Measurements from ENCODE around the gene SEMA6B. TPM values are rescaled to one million over a fixed set of nuclear protein-coding genes. Genes with fewer than 3 reads are reported as not detected.

SEMA6B gene
- total and polyA plus RNA-seq, 8 donors, result 1.2 to 6.7 (median 2.0) TPM; not detected in 1

DNA sequence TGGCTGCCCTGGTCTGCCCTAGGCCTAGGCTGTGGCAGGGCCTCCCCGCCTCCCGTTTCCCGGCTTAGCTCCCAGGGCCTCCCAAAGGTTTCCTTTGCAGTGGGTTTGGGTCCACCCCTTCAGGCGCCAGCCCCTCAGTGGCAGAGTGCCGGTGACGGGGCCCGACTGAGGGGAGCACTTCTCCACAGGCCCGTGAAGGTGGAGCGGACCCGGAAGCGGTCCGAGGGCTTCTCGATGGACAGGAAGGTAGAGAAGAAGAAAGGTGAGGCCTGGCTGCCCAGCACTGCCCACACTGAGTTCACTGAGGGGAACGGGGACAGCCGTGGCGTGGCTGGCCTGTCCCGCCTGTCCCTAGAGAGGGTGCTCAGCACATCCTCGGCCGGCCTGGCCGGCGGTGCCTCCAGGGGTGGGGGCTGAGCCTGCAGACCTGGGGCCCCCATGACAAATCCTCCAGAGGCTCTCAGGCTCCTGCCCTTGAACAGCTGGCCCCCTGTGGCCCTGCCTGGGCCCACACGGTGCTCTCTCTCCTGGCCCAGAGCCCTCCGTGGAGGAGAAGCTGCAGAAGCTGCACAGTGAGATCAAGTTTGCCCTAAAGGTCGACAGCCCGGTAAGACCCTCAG, 61.6 kb downstream of the SEMA6B start:
- DNase-seq, result no peak
- H3K27me3 ChIP-seq, result no peaks in the 10 kb centered on the region
- H3K9me3 ChIP-seq, result no peaks in the 10 kb centered on the region
- no peaks in the 10 kb centered on the region for H3K4me1 ChIP-seq
- 90 to 96% (median 93%) methylated on average over 18 to 25 of the region's 25 CpGs for WGBS, 5 donors
- no peak overlapping the region for H3K4me3 ChIP-seq
- H3K36me3 ChIP-seq, result peaks cover 63 to 99% (median 99%) of the 10 kb centered on the region in 4 donors
- intact Hi-C loops (cut with DNase I; ENCODE audit: low total_unique reads), result no loop called here
- no peak for TF ChIP-seq EP300 (IDR thresholded peaks at IDR 0.05)
- TF ChIP-seq POLR2A (IDR thresholded peaks at IDR 0.05), result no peak
- TF ChIP-seq, protein P1, sequence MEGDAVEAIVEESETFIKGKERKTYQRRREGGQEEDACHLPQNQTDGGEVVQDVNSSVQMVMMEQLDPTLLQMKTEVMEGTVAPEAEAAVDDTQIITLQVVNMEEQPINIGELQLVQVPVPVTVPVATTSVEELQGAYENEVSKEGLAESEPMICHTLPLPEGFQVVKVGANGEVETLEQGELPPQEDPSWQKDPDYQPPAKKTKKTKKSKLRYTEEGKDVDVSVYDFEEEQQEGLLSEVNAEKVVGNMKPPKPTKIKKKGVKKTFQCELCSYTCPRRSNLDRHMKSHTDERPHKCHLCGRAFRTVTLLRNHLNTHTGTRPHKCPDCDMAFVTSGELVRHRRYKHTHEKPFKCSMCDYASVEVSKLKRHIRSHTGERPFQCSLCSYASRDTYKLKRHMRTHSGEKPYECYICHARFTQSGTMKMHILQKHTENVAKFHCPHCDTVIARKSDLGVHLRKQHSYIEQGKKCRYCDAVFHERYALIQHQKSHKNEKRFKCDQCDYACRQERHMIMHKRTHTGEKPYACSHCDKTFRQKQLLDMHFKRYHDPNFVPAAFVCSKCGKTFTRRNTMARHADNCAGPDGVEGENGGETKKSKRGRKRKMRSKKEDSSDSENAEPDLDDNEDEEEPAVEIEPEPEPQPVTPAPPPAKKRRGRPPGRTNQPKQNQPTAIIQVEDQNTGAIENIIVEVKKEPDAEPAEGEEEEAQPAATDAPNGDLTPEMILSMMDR (IDR thresholded peaks at IDR 0.05), result no peak
- no peak for TF ChIP-seq POLR2AphosphoS5 (IDR thresholded peaks at IDR 0.05)
- no peak overlapping the region for H3K27ac ChIP-seq

DNA sequence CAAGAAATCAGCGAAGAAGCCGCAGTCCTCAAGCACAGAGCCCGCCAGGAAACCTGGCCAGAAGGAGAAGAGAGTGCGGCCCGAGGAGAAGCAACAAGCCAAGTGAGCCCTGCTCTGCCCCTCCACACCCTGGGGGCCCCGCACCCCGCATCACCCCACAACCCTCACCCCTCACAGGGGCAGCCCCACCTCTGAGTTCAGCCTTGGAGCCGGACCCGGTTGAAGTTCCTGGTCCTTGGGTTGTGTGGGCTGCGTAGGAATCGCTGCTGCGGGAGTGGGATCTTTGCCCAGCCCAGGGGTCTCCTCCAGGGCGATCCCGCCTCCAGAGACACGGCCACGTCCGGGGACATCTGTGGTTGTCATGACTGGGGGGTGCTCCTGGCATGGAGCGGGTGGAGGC, 63.2 kb downstream of the SEMA6B start:
- Histone ChIP-seq H3K4me1 (no peaks in the 10 kb centered on the region), H3K9me3 (no peaks in the 10 kb centered on the region), H3K27ac (no peak overlapping the region), H3K27me3 (no peaks in the 10 kb centered on the region), H3K36me3 (peaks cover 65 to 94% (median 93%) of the 10 kb centered on the region in 4 donors), H3K4me3 (no peak overlapping the region)
- intact Hi-C loops (cut with DNase I; ENCODE audit: low total_unique reads), result no loop called here
- 88 to 96% (median 90%) methylated on average over 13 to 18 of the region's 18 CpGs for WGBS, 5 donors
- TF ChIP-seq, protein P1 (IDR thresholded peaks at IDR 0.05), result no peak
- TF ChIP-seq EP300 (IDR thresholded peaks at IDR 0.05) (no peak), POLR2AphosphoS5 (IDR thresholded peaks at IDR 0.05) (no peak), POLR2A (IDR thresholded peaks at IDR 0.05) (no peak)
- no peak for DNase-seq

DNA sequence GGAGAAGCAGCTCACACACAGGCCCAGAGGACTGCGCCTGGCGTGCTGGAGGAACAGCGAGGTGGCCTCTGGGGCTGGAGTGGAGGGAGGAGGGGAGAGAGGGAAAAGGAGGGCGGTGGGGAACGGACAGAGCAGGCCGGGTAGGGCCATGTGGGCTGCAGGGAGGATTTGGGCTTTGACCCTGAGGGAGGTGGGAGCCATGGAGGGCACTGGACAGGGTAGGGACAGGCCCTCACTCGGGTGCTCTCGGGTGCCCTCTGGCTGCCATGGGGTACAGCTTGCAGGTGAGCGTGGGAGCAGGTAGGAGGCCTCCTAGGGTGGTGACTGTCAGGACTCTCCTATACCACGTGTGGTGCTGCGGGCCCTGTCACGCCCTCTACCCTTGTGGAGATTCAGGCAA, 64.0 kb downstream of the SEMA6B start:
- Histone ChIP-seq H3K27ac (no peak overlapping the region), H3K27me3 (no peaks in the 10 kb centered on the region), H3K4me3 (no peak overlapping the region), H3K4me1 (no peaks in the 10 kb centered on the region), H3K9me3 (no peaks in the 10 kb centered on the region), H3K36me3 (peaks cover 65 to 94% (median 93%) of the 10 kb centered on the region in 4 donors)
- DNase-seq, result peak in 1 of 2 donors; percentile 42
- 73 to 81% (median 77%) methylated on average over 10 to 12 of the region's 12 CpGs for WGBS, 5 donors
- intact Hi-C loops (cut with DNase I; ENCODE audit: low total_unique reads), result no loop called here
- TF ChIP-seq EP300 (IDR thresholded peaks at IDR 0.05), result no peak
- TF ChIP-seq, protein P1 (IDR thresholded peaks at IDR 0.05), result peak in 2 of 7 experiments; percentile 23 to 25
- no peak for TF ChIP-seq POLR2AphosphoS5 (IDR thresholded peaks at IDR 0.05)
- no peak for TF ChIP-seq POLR2A (IDR thresholded peaks at IDR 0.05)

DNA sequence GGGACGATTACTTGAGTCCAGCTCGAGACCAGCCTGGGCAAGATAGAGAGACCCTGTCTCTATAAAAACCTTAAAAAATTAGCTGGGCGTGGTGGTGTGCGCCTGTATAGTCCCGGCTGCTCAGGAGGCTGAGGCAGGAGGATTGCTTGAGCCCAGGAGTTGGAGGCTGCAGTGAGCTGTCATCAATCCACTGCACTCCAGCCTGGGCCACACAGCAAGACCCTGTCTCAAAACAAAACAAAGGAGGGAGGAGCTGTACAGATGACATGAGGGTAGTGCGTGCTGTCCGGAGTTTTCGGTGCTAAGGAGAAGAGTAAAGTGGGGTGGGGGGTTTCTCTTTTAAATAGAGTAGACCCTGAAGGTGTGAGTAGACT, 64.8 kb downstream of the SEMA6B start:
- H3K36me3 ChIP-seq, result peaks cover 68 to 95% (median 93%) of the 10 kb centered on the region in 4 donors
- H3K9me3 ChIP-seq, result no peaks in the 10 kb centered on the region
- H3K4me1 ChIP-seq, result no peaks in the 10 kb centered on the region
- DNase-seq, result no peak
- H3K27me3 ChIP-seq, result no peaks in the 10 kb centered on the region
- intact Hi-C loops (cut with DNase I; ENCODE audit: low total_unique reads), result no loop called here
- WGBS, 5 donors, result 94 to 98% (median 95%) methylated on average over 8 of the region's 8 CpGs
- H3K4me3 ChIP-seq, result no peak overlapping the region
- H3K27ac ChIP-seq, result no peak overlapping the region
- TF ChIP-seq POLR2A (IDR thresholded peaks at IDR 0.05) (no peak), EP300 (IDR thresholded peaks at IDR 0.05) (no peak), POLR2AphosphoS5 (IDR thresholded peaks at IDR 0.05) (no peak)
- TF ChIP-seq, protein P1 (IDR thresholded peaks at IDR 0.05), result no peak

Measured in stomach (tissue), 9 donors.